K562 (cell line): ENCODE data around the gene PSRC1. TPM values are rescaled to one million over a fixed set of nuclear protein-coding genes. Genes with fewer than 3 reads are reported as not detected.

Source experiments
- ATAC-seq: fragments of 200-7000 bp; cut with Tn5 transposase; 3 replicates; pipeline ENCODE4 v1.9.1; 2020; ENCODE audit warnings: moderate library complexity
- BruUV-seq: library from RNA; stranded (reverse); fragments of 400-500 nt; replicated peaks from 2 replicates; lab custom pipeline; 2021; lab: Mats Ljungman, UMichigan
- CTCF ChIA-PET: fragments of 300-600 bp; formaldehyde crosslinking; extraction: SDS; loops from one replicate; lab custom pipeline; 2021; ENCODE audit warnings: low intra/inter-chr PET ratio; lab: Yijun Ruan, JAX
- POLR2A ChIA-PET: fragments of 300-600, 350-650 bp; sonication (Branson Sonifier 250); formaldehyde crosslinking; extraction: SDS; loops from one replicate; lab custom pipeline; 2021; ENCODE audit warnings: antibody characterized with exemption, inconsistent platforms; lab: Yijun Ruan, JAX
- DNase-seq, 4 experiments: peaks; one replicate each; pipeline versions ENCODE4 v3.0.0 to v3.0.0-alpha.2; 2011 to 2018; ENCODE audit warnings: low spot score in 3 of 4, mixed read lengths in 3 of 4; ENCODE audit errors: extremely low read depth in 1 of 4
- FAIRE-seq: peaks from 2 replicates; lab custom pipeline; 2011; peaks lifted over from hg19 to GRCh38; lab: Jason Lieb, UNC
- H2AFZ ChIP-seq: 2 replicates; pipeline ENCODE4 v1.6.0; 2011; ENCODE audit warnings: low read depth, low read length, control low read depth, inconsistent platforms
- H3K27ac ChIP-seq: fragments of 200-600 bp; 3 replicates; pipeline ENCODE4 v1.8.0; 2011; ENCODE audit warnings: low read depth, mild to moderate bottlenecking, control low read depth, inconsistent platforms, low read length, moderate library complexity, mixed read lengths; ENCODE audit errors: extremely low read depth
- H3K27me3 ChIP-seq, 2 experiments: fragments of 300-600 bp in 1 of 2; 2 replicates in 1 of 2; 3 replicates in 1 of 2; pipeline versions ENCODE4 v1.6.0 to v1.8.0; 2011; ENCODE audit warnings: inconsistent platforms in 2 of 2, low read length in 2 of 2, mild to moderate bottlenecking in 1 of 2, mixed read lengths in 1 of 2, moderate library complexity in 1 of 2; ENCODE audit not compliant: control insufficient read depth in 2 of 2, insufficient read depth in 2 of 2
- H3K36me3 ChIP-seq: fragments of 300-600 bp; 3 replicates; pipeline ENCODE4 v1.8.0; 2011; ENCODE audit warnings: mild to moderate bottlenecking, low read length, inconsistent platforms; ENCODE audit not compliant: control insufficient read depth, insufficient read depth
- H3K4me1 ChIP-seq, 2 experiments: fragments of 200-600 bp in 1 of 2; replicated peaks in 1 of 2; 2 replicates in 1 of 2; 3 replicates in 1 of 2; pipeline versions ENCODE4 v1.5.1 to v1.8.0; 2011; ENCODE audit warnings: inconsistent platforms in 2 of 2, low read length in 2 of 2, mild to moderate bottlenecking in 1 of 2, mixed read lengths in 1 of 2, moderate library complexity in 1 of 2; ENCODE audit not compliant: control insufficient read depth in 2 of 2, insufficient read depth in 2 of 2
- H3K4me2 ChIP-seq: 2 replicates; pipeline ENCODE4 v1.6.1; 2011; ENCODE audit warnings: low read length, control low read depth, inconsistent platforms, mixed read lengths; ENCODE audit not compliant: insufficient read depth
- H3K4me3 ChIP-seq: fragments of 200-600 bp; sonication (generic), shearing (Covaris generic); 2 replicates; pipeline ENCODE4 v1.5.1; 2016; ENCODE audit warnings: control low read depth, inconsistent platforms
- H3K79me2 ChIP-seq: fragments of 200-600 bp; 3 replicates; pipeline ENCODE4 v1.8.0; 2011; ENCODE audit warnings: low read length, inconsistent platforms; ENCODE audit not compliant: control insufficient read depth, insufficient read depth
- H3K9ac ChIP-seq, 2 experiments: 2 replicates each; pipeline versions ENCODE4 v1.6.0 to v1.6.1; 2011; ENCODE audit warnings: low read depth in 2 of 2, low read length in 2 of 2, control low read depth in 1 of 2, inconsistent platforms in 1 of 2, mild to moderate bottlenecking in 1 of 2, mixed read lengths in 1 of 2; ENCODE audit not compliant: insufficient read depth in 1 of 2
- H3K9me1 ChIP-seq: one replicate; pipeline ENCODE4 v1.6.0; 2011; ENCODE audit warnings: inconsistent platforms, mild to moderate bottlenecking, low read length, moderate library complexity; ENCODE audit not compliant: control insufficient read depth, insufficient read depth
- H3K9me3 ChIP-seq: replicated peaks from 2 replicates; pipeline ENCODE4 v1.5.1; 2011; ENCODE audit warnings: low read depth, low read length, inconsistent platforms; ENCODE audit not compliant: control insufficient read depth, insufficient read depth
- H4K20me1 ChIP-seq: replicated peaks from 2 replicates; pipeline ENCODE4 v1.6.1; 2011; ENCODE audit warnings: low read length, inconsistent platforms, mixed read lengths; ENCODE audit not compliant: control insufficient read depth, insufficient read depth
- BMI1 ChIP-seq: fragments of 150-350 bp; IDR thresholded peaks from 2 replicates; pipeline ENCODE4 v1.6.1; 2014; ENCODE audit warnings: low read length
- BRD9 ChIP-seq: fragments of 450-650 bp; IDR thresholded peaks from 2 replicates; pipeline ENCODE4 v1.6.1; 2018; ENCODE audit warnings: low read depth; ENCODE audit not compliant: partially characterized antibody
- CXXC5 ChIP-seq: fragments of 250-450 bp; sonication (Bioruptor Pico); IDR thresholded peaks from 2 replicates; pipeline ENCODE4 v1.8.0; 2022; ENCODE audit warnings: inconsistent platforms, mild to moderate bottlenecking, moderate library complexity
- JUND ChIP-seq, 2 experiments: IDR thresholded peaks; 2 replicates in 1 of 2; 3 replicates in 1 of 2; pipeline ENCODE4 v1.6.1; 2011; ENCODE audit warnings: borderline replicate concordance in 2 of 2, low read depth in 2 of 2, low read length in 2 of 2, improper control_type of control experiment in 1 of 2, missing biosample characterization in 1 of 2, missing genetic modification characterization in 1 of 2, missing genetic modification reagents in 1 of 2
- PBX2 ChIP-seq, 2 experiments: IDR thresholded peaks in 1 of 2; conservative IDR thresholded peaks in 1 of 2; 2 replicates each; pipeline ENCODE4 v1.6.1; 2016; ENCODE audit warnings: low read depth in 2 of 2, mild to moderate bottlenecking in 1 of 2, missing compliant biosample characterization in 1 of 2, missing genetic modification characterization in 1 of 2, moderate library complexity in 1 of 2
- PHTF2 ChIP-seq: fragments of 250-450 bp; sonication (Bioruptor Pico); IDR thresholded peaks from 2 replicates; pipeline ENCODE4 v1.5.0; 2021; ENCODE audit warnings: mild to moderate bottlenecking
- POLR2G ChIP-seq: fragments of 200-400 bp; formaldehyde crosslinking; IDR thresholded peaks from 2 replicates; pipeline ENCODE4 v1.6.1; 2017; ENCODE audit warnings: low read depth, mild to moderate bottlenecking, antibody characterized with exemption, low read length, moderate library complexity
- TFAM ChIP-seq: fragments of 250-450 bp; sonication (Bioruptor Pico); conservative IDR thresholded peaks from 2 replicates; pipeline ENCODE4 v1.5.0; 2021; ENCODE audit warnings: mild to moderate bottlenecking, moderate library complexity
- VEZF1 ChIP-seq: fragments of 200-800 bp; sonication (Bioruptor generic); IDR thresholded peaks from 2 replicates; pipeline ENCODE4 v1.6.1; 2017; ENCODE audit warnings: missing genetic modification characterization, missing compliant biosample characterization
- ZBTB26 ChIP-seq: fragments of 450-650 bp; formaldehyde crosslinking; IDR thresholded peaks from 2 replicates; pipeline ENCODE4 v1.4.0; 2022; ENCODE audit warnings: missing genetic modification characterization
- ZNF253 ChIP-seq: fragments of 250-450 bp; sonication (Bioruptor Pico); conservative IDR thresholded peaks from 2 replicates; pipeline ENCODE4 v1.6.1; 2021; ENCODE audit warnings: mild to moderate bottlenecking
- WGBS: fragments of 100-300 bp; shearing (Covaris generic); methylation state at CpG from one replicate; pipeline ENCODE4 v1.1.6; 2016; ENCODE audit warnings: low coverage, mixed read lengths; ENCODE audit not compliant: insufficient coverage; ENCODE audit errors: missing lambda C conversion rate; 5-methylcytosine and 5-hydroxymethylcytosine counted together
- in situ Hi-C: fragments of 300-500 bp; cut with MboI; formaldehyde crosslinking; loops from 4 replicates; pipeline ENCODE4 v1.15.0; 2018; ENCODE audit warnings: inconsistent platforms, mixed read lengths
- intact Hi-C: fragments of 100-400 bp; cut with micrococcal nuclease; formaldehyde crosslinking; loops from 2 replicates; pipeline ENCODE4 v1.14.2; 2022
- polyA plus RNA-seq, 8 experiments: library from polyadenylated mRNA; depleted of rRNA in 4 of 8; stranded (reverse) in 5 of 8; unstranded in 3 of 8; fragments of >200 nt; fragmentation: Nextera tagmentation in 2 of 8; fragmentation: Illumina TruSeq in 1 of 8; extraction: Ambion mirVana in 2 of 8; extraction: Trizol in 1 of 8; gene quantifications; 2 replicates each; pipeline versions ENCODE4 v1.2.1 to v1.2.3, GENCODE V29; 2011 to 2014; ENCODE audit warnings: inconsistent platforms in 1 of 8, missing spikeins in 1 of 8
- total RNA-seq, 7 experiments: library from RNA; depleted of rRNA in 6 of 7; stranded (reverse); fragments of >200 nt in 6 of 7; fragmentation: Illumina TruSeq in 2 of 7; extraction: Trizol in 2 of 7; gene quantifications; 2 replicates each; pipeline versions ENCODE4 v1.2.1 to v1.2.3, GENCODE V29; 2011 to 2021; ENCODE audit warnings: low replicate concordance in 1 of 7

Gene PSRC1
- total and polyA plus RNA-seq, 9 of the 15 experiments (the other 6 are each of a cell fraction or from before 2014, with no cell fraction given), result 6.5 to 65.2 (median 39.3) TPM

- H3K9me1 ChIP-seq, result no peaks in the 10 kb centered on the region
- TSS peak; percentile 49 for BruUV-seq
- peak overlapping the region; percentile 35 to 82 for H3K9ac ChIP-seq
- peaks cover 37% of the 10 kb centered on the region; the same call in 2 of the 3 replicates for H3K36me3 ChIP-seq
- 0 out of 3 replicates have a peak, but pooled peaks cover 2% of the 10 kb centered on the region for H3K79me2 ChIP-seq
- peak; percentile 61 to 79 (median 72) for DNase-seq
- intact Hi-C loops, result loop anchor here (5.0 kb wide), 1 partner anchor 217 kb away; the partner anchor contains the start of gene CYB561D1
- peak; percentile 56 for ATAC-seq
- H4K20me1 ChIP-seq, result peaks cover 4% of the 10 kb centered on the region; the same call in 1 of the 2 replicates
- WGBS, result 23% methylated on average over 24 of the region's 24 CpGs
- in situ Hi-C loops, result no loop called here
- ChIA-PET POLR2A (interaction anchor here (0.6 to 0.7 kb wide), 2 partner anchors 17 to 257 kb away, joined by 3 read pairs; no protein-coding TSS in a partner anchor), CTCF (interaction anchor here (0.9 kb wide), 1 partner anchor 124 kb away, joined by 4 read pairs; no protein-coding TSS in a partner anchor)
- peak; percentile 84 for FAIRE-seq
- H3K4me3 ChIP-seq, result no peak overlapping the region; the same call in 1 of the 2 replicates
- H3K27me3 ChIP-seq, result no peaks in the 10 kb centered on the region
- peaks cover 42 to 67% of the 10 kb centered on the region in 2 experiments for H3K4me1 ChIP-seq
- H3K9me3 ChIP-seq, result no peaks in the 10 kb centered on the region
- peak overlapping the region; percentile 68 for H3K4me2 ChIP-seq
- H3K27ac ChIP-seq, result peak overlapping the region; percentile 30
- peak overlapping the region; percentile 64 for H2AFZ ChIP-seq
- TF ChIP-seq VEZF1 (CRISPR knock-in tag) (peak; percentile 24; the same call in 1 of the 2 replicates), JUND (IDR thresholded peaks at IDR 0.05; ENCODE audit: borderline replicate concordance, low read depth, low read length) (0 out of 2 replicates have a peak, but pooled peaks have one; percentile 16), JUND (tag; IDR thresholded peaks at IDR 0.05; ENCODE audit: borderline replicate concordance, low read depth, low read length) (no peak; the same call in 2 of the 3 replicates), POLR2G (0 out of 2 replicates have a peak, but pooled peaks have one; percentile 43), BMI1 (no peak), CXXC5 (CRISPR knock-in tag) (peak; percentile 46; the same call in 1 of the 2 replicates), TFAM (CRISPR knock-in tag) (no peak), ZNF253 (no peak), PHTF2 (no peak), BRD9 (no peak), PBX2 (CRISPR knock-in tag; IDR thresholded peaks at IDR 0.05; ENCODE audit: low read depth) (no peak), PBX2 (tag; conservative IDR thresholded peaks at IDR 0.05; ENCODE audit: low read depth) (0 out of 2 replicates have a peak, but pooled peaks have one; percentile 19), ZBTB26 (CRISPR knock-in tag) (no peak)
Observed at GRCh38 chr1:109274533-109275476, 8.1 kb downstream of the PSRC1 start.
